GM11168 (cell line): ENCODE measurements around the gene ERC2.

Experiments
- in situ Hi-C: fragments of 300-500 bp; cut with MboI; formaldehyde crosslinking; loops from one replicate; pipeline ENCODE4 v1.12.0; 2022; ENCODE audit warnings: low sequenced_read_pairs; ENCODE audit not compliant: unreplicated experiment

ERC2 gene

DNA sequence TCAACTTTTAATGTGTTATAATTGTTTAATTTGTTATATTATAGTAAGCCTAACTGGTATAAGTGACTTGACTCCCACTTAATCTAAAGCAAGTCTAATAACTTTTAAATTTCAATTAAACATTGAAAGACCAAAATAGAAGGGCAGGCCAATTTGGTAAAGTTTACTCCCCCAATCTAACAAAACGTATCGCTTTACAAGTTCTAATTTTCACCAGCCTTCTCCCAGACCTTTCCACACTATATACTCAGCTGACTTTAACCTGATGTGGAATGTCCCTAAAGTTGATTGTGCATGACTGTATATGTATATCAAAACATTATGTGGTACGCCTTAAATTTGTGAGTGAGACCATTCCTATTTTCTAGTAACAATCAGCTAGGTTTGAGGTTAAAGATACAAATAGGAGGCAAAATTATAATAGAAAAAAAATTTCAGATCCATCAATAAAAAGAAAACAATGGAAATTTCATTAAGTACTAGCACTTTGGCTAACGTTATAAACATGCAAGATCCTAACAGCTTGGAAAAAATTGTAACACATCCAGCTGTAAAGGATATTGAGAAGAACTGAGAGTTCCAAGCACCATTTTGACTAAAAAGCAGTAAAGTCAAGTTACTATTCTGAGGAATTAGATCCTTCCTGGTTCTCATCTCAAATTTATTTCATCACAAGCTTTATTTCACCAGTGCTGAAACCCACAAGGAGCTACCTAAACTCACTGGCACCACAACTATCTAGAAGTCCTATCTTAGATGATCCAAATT, 199.5 kb downstream of the ERC2 start:
- in situ Hi-C loops: loop anchor here (25.0 kb wide), 2 partner anchors 781 to 1406 kb away; partner anchors contain the start of gene WNT5A

DNA sequence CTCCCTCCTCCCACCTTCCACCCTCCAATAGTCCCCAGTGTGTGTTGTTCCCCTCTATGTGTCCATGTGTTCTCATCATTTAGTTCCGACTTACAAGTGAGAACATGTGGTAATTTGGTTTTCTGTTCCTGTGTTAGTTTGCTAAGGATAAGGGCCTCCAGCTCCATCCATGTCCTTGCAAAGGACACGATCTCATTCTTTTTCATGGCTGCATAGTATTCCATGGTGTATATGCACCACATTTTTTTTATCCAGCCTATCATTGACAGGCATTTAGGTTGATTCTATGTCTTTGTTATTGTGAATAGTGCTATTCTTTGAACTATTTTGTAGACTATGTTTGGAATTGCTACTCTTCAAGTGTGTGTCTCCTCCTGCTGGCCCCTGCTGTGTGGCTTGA, 206.4 kb downstream of the ERC2 start:
- in situ Hi-C loops: loop anchor here (25.0 kb wide), 2 partner anchors 775 to 1400 kb away; partner anchors contain the start of gene WNT5A

DNA sequence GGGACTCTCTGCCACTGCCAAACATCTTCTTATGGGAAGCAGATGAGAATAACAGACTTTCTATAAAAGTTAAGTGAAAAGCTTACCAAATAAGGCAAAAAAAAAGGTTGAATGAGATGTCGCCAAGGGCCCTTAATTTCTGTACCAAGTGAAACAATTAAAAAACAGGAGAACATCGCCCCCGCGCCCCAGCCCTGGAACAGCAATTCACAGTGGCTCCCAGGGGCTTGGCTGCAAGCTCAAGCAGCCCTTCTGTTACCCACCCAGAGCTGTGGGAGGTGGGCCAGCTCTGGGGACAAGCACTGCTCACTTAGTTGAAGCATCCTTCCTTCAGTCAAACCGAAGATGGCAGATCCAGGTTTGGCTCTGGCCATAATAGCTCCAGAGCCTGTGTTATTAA, 208.0 kb downstream of the ERC2 start:
- in situ Hi-C loops: loop anchor here (25.0 kb wide), 2 partner anchors 773 to 1398 kb away; partner anchors contain the start of gene WNT5A

DNA sequence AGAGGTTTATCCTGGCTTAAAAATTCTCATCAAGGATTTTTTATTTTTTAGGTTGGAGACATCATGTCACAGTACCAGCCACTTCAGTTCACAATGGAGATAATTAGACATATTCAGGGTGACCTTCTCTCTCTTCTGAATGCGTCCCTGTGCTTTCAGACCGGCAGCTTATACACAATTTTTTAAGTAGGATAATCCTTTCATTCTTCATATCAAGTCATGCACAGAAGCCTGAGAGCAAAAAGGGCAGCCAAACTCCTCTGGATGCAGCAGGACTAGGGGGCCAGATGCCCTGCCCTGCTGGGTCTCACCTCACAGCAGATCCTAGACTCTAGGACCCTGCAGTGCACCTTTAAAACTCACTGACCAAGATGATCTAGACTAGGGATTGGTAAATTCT, 210.4 kb downstream of the ERC2 start:
- in situ Hi-C loops: loop anchor here (25.0 kb wide), 2 partner anchors 771 to 1396 kb away; partner anchors contain the start of gene WNT5A

DNA sequence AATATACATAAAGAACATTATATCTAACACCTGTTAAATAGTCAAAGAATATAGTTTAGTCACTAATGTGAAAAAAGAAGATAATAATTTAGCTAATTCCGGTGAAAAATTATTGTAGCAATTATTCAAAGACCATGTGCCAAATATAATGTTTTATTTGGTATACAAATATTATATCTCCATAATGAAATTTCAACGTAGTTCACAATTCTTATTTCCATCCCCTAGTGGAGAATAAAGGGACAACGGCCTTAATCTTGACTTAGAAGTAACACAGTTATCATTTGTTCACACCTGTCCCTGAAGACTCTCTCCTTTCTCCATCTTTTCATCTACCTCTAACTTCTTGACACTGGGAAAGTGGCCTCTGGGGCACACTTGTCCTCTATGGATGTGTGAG, 213.4 kb downstream of the ERC2 start:
- in situ Hi-C loops: loop anchor here (25.0 kb wide), 2 partner anchors 768 to 1393 kb away; partner anchors contain the start of gene WNT5A

DNA sequence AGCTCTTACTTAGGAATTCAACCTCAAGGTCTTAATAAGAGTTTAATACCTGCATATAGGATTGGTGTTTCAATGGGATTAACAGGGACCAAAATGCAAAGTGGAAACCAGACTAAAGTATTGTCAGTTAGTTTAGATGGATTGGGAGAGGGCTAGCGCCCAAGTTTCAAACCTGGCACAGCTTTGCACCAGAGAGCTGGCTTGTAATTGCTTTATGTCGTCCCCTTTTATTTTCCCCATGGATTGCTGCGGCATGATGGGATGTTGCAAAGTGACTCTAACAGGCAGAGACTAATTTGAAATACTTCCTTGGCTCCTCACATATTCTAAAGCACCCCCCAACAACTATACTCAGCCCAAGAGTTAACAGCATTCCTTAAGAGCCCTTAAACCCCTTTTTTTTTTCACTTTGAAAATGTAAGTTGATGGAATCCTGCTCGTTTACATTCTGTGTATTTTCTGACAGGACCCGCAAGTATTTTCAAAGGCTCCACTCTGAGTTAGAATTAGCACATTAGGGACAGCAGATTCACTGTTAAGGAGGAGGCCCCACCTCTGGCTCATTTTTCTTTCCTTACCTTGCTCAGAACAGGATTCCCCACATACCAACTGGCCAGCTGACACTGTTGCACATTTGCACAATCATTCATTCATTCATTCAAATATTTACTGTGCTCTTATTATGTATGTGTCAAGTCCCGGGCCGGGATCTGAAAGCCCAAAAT, 214.2 kb downstream of the ERC2 start:
- in situ Hi-C loops: loop anchor here (25.0 kb wide), 2 partner anchors 767 to 1392 kb away; partner anchors contain the start of gene WNT5A

DNA sequence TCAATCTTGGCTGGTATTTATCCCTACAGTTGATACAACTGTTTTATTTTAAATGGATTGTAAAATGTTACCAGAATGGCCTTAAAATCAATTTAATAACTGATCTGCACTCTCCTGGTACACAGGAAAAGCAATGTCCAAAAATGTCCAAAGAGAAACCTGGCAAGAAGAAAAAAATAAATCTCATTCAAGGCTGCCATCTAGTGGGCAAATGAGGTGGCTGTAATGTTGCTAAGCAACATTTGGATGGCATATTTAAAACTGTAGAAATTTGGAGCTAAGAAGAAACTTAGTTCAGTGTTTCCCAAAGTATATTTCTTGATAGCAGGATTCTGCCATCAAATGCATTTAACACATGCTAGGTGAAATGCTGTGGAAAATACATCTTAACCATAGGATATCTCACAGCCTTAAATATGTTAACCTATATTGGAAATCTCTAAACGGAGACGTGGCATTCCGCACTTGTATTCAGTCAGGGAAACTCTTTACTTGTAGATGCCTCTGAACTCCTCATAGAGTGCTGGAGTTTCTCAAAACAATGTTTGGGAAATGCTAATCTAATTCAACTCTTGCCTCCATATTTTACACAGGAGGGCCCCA, 216.8 kb downstream of the ERC2 start:
- in situ Hi-C loops: loop anchor here (25.0 kb wide), 2 partner anchors 764 to 1389 kb away; partner anchors contain the start of gene WNT5A

DNA sequence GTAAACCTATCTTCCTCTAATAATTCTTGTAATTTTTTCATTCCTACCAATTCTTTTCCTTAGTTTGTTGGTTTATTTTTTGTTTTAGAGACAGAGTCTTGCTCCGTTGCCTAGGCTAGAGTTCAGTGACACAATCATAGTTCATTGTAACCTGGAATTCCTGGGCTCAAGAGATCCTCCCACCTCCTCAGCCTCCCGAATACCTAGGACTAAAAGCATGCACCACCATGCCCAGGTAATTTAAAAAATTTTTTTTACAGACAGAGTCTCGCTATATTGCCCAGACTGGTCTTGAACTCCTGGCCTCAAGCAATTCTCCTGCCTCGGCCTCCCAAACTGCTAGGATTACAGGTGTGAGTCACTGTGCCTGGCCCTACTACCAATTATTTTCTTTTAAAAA, 220.2 kb downstream of the ERC2 start:
- in situ Hi-C loops: no loop called here

DNA sequence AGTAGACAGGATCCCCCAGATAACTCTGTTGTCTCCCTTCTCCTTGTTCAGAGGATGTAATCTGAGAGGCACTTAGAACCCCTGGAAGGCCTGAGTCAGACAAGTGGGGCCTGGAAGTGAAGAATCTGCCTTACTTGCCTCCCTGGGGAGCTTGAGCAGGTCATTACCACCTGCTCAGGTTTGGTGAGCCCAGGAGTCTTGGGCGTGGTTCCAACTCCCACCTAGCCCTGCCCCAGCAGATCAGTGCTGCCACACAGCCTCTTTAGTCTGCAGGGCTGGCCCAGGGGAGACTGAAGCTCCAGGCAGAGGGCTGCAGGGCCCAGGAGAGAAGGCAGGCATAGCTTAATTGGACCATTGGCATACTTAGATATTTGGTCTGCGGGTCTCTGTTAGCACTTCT, 230.0 kb downstream of the ERC2 start:
- in situ Hi-C loops: no loop called here

DNA sequence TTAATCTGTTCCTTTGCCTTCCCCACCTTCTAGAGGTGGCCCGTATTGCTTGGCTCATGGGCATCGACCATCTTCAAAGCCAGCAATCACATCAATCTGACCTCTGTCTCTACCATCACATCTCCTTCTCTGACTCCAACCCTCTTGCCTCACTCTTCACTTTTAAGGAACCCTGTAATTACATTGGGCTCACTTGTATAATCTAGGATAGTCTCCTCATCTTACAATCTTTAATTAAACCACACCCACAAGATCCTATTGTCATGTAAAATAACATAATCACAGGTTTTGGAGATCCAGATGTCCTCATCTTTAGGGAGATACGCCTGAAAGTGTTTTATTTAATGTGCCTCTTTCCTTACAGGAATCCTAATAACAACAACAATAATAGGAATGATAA, 234.5 kb downstream of the ERC2 start:
- in situ Hi-C loops: no loop called here

DNA sequence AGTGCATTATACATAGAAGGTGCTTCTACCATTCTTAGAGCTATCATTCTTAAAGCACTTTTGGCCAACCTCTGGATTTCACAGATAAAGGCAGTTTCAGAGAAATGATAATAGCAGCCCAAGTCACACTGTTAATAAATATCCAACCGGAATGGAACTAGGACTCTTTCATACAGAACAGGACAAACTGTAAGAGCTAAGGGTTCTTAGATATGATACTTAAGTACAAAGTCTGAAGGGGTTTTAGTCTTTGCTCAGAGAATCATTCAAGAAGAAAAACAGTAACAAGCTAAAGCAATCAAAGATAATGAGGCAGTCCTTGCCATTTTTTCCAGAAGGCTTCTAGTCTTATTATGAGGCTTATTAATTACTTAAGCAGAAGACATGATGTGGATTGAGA, 239.0 kb downstream of the ERC2 start:
- in situ Hi-C loops: no loop called here

DNA sequence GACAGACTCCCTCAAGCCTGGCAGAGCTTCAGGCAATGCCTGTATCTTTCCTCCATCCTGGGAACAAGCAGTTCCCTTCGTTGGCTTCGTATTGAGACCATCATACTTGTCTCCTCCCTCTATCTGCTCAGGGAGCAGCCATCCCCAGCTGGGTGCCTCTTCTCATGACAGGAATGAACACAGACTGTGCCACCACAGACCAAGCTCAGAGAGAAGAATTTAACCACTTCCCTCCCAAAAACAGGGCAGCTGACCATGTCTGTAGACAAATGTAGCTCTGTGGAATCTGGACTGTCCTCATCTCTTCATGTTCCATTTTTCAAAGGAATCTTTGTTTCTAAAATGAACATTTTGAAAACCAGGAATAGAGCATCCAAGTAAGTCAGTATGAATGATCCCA, 245.4 kb downstream of the ERC2 start:
- in situ Hi-C loops: no loop called here

DNA sequence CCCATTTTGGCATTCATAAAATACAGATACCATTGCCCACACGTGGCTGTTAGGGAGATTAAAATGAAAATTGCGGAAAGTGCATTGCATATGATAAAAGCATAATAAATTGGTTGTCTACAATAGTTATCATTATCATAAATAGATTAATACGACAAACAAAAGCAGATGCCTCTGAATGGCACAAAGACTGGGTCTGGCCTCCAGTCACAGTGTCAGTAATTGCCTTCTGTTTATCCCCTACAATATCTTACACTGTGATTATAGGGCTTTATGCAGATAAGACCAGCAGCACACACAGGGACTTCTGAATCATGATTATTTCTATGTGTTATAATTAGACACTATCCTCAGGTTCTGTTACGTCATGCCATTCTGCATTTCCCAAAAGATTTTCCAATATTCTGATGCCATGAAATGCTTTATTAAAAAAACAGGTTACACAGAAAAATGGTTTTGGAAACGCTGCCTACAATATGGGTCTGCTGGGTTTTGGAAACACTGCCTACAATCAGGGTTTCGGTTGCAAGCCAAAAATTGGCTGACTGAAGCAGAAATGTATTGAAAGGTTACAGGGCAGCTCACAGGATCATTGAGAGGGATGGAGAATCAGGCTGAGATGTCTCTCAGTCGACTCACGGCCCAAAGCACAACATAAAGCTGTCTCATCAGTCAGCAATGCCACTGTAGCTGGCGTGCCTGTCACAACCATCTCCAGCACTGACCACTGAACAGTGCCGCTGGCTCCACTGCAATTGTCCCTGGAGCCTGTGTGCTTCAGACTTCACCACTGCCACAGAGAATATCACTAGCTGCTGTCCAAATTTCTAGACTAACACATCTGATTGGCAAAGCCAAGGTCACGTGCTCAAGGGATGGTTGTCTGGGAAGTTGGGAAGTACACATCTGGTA, 248.1 kb downstream of the ERC2 start:
- in situ Hi-C loops: no loop called here

DNA sequence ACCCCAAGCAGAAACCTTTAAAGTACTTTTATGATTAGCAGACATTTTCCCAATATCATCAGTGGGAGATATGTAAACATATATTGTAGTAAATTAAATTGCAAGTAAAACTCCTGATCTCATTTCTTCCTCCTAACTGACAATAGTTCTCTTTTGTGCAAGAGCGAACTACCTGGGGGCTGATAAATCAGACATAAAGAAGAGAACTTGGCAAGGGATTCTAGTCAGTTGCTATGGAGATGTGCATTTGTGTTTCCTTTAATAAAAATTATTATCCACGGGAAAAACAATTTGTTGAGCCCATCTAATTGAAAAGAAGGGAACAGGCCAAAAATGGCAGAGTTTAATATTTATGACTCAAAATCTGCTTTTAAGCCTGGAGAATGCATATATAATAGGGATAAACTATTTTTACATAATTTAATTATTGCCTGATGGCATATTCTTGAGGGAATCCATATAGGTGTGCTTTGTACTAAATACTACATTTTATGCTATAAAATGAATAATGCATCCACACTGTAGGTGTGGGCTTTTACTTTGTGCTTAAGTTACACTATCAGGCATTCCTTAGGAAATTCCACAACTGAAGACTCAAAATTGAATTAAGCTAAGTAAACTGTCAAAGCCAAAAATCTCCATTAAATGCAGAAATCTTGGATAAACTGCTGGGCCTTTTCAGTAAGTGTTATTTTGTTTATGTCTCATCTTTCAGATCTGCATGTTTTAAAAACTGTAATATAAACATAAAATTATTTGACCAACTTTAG, 258.1 kb downstream of the ERC2 start:
- in situ Hi-C loops: no loop called here

DNA sequence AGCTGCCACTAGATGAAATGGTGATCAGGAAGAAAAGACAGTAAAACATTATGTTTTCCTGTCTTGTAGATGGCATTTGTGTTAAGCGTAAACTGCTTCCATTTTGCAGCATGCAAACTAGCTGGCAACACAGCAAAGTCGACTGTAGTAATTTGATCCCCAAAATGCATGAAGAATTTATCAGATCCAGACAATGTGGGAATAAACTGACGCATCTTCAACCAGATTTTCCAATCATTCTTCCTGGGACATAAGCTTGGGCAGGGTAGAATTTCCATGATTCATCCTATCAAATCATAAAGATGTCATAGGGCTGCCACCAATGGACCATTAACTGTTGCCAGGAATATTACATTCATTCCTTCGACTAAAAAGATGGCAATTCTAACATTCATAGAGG, 260.3 kb downstream of the ERC2 start:
- in situ Hi-C loops: no loop called here

DNA sequence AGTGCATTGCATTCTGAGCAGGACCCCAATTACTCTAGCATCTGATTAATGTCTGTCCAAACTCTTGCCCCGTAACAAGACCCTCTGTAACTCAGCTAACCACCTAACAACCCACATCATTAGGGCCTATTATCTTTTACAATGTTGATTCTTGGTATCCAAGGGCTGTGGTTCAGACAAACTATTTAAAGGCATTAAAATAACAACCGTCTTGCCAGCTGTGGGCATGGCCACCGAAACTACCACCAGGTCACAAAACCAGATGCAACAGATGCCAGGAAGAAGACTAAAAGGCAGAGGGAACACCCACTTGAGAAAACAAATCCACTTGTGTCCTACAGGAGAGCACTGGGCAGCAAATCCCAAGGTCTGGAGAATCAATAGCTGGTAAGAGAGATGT, 262.9 kb downstream of the ERC2 start:
- in situ Hi-C loops: no loop called here

DNA sequence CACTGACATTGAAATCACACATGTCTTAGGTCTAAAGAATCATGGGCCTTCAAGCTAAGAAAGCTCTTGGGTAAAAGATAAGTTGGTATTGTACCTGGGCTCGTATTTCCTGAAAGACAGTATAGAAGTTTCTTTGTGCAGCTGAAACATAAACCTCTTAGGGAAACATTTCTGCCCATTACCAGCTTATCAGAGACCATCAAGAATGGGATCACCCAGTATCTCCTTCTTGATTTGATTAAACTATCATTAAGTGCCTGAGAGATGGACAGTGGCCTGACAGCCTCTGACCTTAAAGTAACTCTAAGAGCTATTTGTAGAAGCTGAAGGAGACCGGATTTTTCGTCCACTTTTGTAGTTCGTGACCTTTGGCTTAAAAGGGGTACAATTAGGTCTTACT, 265.3 kb downstream of the ERC2 start:
- in situ Hi-C loops: no loop called here

DNA sequence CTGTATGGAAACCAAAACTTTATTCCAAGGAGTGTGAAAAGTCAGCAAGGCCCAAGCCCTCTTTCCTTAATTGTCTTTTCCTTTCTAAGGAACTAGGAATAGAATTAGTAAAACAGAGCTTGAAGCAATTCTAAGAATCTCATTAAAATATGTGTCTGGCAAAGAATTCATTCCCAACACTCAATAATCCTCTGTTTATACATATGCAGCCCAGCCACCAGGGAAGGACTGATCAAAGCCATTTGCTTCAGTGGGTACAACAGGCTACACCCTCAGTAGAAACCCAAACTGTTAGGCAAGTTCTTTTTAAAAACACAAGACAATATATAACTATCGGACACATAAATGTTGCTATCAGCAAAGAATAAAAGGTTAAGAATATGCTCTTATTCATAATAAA, 266.9 kb downstream of the ERC2 start:
- in situ Hi-C loops: no loop called here

DNA sequence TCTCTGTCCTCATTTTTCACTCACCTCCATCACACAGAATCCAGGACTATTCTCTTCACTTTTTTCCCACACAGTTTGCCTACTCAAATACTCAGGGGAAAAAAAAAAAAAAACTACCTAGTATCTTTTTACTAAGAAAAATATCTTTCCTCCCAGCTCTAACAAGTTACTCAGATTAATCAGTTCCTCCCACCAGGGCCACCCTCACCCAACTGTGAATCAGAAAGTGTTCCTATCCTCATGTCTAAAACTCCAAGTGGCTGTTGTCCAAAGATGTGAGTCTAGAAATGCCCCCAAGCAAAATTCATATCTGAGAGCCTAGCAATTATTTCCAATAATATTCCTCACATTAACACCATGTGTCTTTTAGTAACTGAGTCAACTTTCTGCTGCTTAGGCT, 268.0 kb downstream of the ERC2 start:
- in situ Hi-C loops: no loop called here
